HG02588 (cell line): ENCODE results near the gene CDH4.

Source experiments
- ATAC-seq: cut with Tn5 transposase; IDR thresholded peaks from one replicate; pipeline ENCODE4 v1.9.1; 2021; ENCODE audit warnings: mild to moderate bottlenecking, moderate library complexity; ENCODE audit not compliant: unreplicated experiment

Gene CDH4

GRCh38 chr20:61594198-61594597, 342.1 kb downstream of the CDH4 start:
- ATAC-seq, result no peak

GRCh38 chr20:61595216-61595615, 343.2 kb downstream of the CDH4 start:
- ATAC-seq, result no peak

GRCh38 chr20:61596687-61597330, 344.7 kb downstream of the CDH4 start:
- ATAC-seq, result no peak

- no peak for ATAC-seq
Measured at GRCh38 chr20:61597996-61598395, 345.9 kb downstream of the CDH4 start.

GRCh38 chr20:61598586-61598985, 346.5 kb downstream of the CDH4 start:
- ATAC-seq, result no peak

- no peak for ATAC-seq
Measured at GRCh38 chr20:61599061-61599531, 347.0 kb downstream of the CDH4 start.

GRCh38 chr20:61599541-61599992, 347.5 kb downstream of the CDH4 start:
- no peak for ATAC-seq

- ATAC-seq, result no peak
Measured at GRCh38 chr20:61600016-61600415, 348.0 kb downstream of the CDH4 start.

- ATAC-seq, result no peak
Measured at GRCh38 chr20:61601361-61601760, 349.3 kb downstream of the CDH4 start.

- no peak for ATAC-seq
Measured at GRCh38 chr20:61601853-61602252, 349.8 kb downstream of the CDH4 start.

GRCh38 chr20:61603715-61604114, 351.7 kb downstream of the CDH4 start:
- ATAC-seq, result no peak

- no peak for ATAC-seq
Measured at GRCh38 chr20:61604549-61604948, 352.5 kb downstream of the CDH4 start.

GRCh38 chr20:61605283-61605682, 353.2 kb downstream of the CDH4 start:
- ATAC-seq, result no peak

- no peak for ATAC-seq
Measured at GRCh38 chr20:61605862-61606557, 353.9 kb downstream of the CDH4 start.

- ATAC-seq, result no peak
Measured at GRCh38 chr20:61608275-61609085, 356.4 kb downstream of the CDH4 start.

- ATAC-seq, result no peak
Measured at GRCh38 chr20:61609461-61609860, 357.4 kb downstream of the CDH4 start.

- no peak for ATAC-seq
Measured at GRCh38 chr20:61611401-61612180, 359.5 kb downstream of the CDH4 start.

GRCh38 chr20:61613917-61614705, 362.1 kb downstream of the CDH4 start:
- ATAC-seq, result no peak

GRCh38 chr20:61614706-61615100, 362.6 kb downstream of the CDH4 start:
- no peak for ATAC-seq

- ATAC-seq, result no peak
Measured at GRCh38 chr20:61615806-61616205, 363.7 kb downstream of the CDH4 start.
